Germinal center (tissue), 1 donor: ENCODE results near the gene CDH23.
A peak's percentile ranks its signal among the peaks of the same experiment; 100 is the strongest.

Experiments used
- DNase-seq: peaks from one replicate; pipeline ENCODE4 v3.0.0; 2012; ENCODE audit warnings: mixed read lengths, low spot score

The CDH23 gene

GRCh38 chr10:71623098-71623985 is 226.6 kb downstream of the CDH23 start:
- no peak for DNase-seq

- no peak for DNase-seq
These were observed 227.2 kb downstream of the CDH23 start for GRCh38 chr10:71623986-71624291.

GRCh38 chr10:71625445-71626175 is 228.9 kb downstream of the CDH23 start:
- DNase-seq: peak; percentile 55

GRCh38 chr10:71627230-71627939 is 230.7 kb downstream of the CDH23 start:
- no peak for DNase-seq

- no peak for DNase-seq
These were observed 231.2 kb downstream of the CDH23 start for GRCh38 chr10:71627956-71628355.

- DNase-seq: no peak
These were observed 232.4 kb downstream of the CDH23 start for GRCh38 chr10:71629131-71629530.

- DNase-seq: no peak
These were observed 233.4 kb downstream of the CDH23 start for GRCh38 chr10:71630168-71630567.

- no peak for DNase-seq
These were observed 234.5 kb downstream of the CDH23 start for GRCh38 chr10:71631007-71631861.

- no peak for DNase-seq
These were observed 235.6 kb downstream of the CDH23 start for GRCh38 chr10:71632200-71632820.

GRCh38 chr10:71632896-71633600 is 236.3 kb downstream of the CDH23 start:
- DNase-seq: no peak

GRCh38 chr10:71633920-71634319 is 237.2 kb downstream of the CDH23 start:
- no peak for DNase-seq

GRCh38 chr10:71634531-71635164 is 237.9 kb downstream of the CDH23 start:
- DNase-seq: no peak

- DNase-seq: no peak
These were observed 238.6 kb downstream of the CDH23 start for GRCh38 chr10:71635251-71635866.

- no peak for DNase-seq
These were observed 239.1 kb downstream of the CDH23 start for GRCh38 chr10:71635867-71636266.

GRCh38 chr10:71636588-71636987 is 239.9 kb downstream of the CDH23 start:
- no peak for DNase-seq

GRCh38 chr10:71637305-71637704 is 240.6 kb downstream of the CDH23 start:
- DNase-seq: no peak

- DNase-seq: peak; percentile 40
These were observed 241.5 kb downstream of the CDH23 start for GRCh38 chr10:71638064-71638821.

- DNase-seq: no peak
These were observed 242.4 kb downstream of the CDH23 start for GRCh38 chr10:71638822-71639719.
